ENCODE data around the gene ADGRG3. TPM values are rescaled to one million over a fixed set of nuclear protein-coding genes. Genes with fewer than 3 reads are reported as not detected.

ADGRG3 gene
- total and polyA plus RNA-seq, 2 of the 8 experiments (the other 6 are each of a cell fraction or from before 2014, with no cell fraction given): 0.28 to 0.98 TPM

GRCh38 chr16:57708168-57708567 is 40.1 kb downstream of the ADGRG3 start:
- Histone ChIP-seq H3K4me3 (ENCODE audit: extremely low read depth in 1 of 4, insufficient read depth in 2 of 4, low read depth in 3 of 4, low read length in 4 of 4) (no peak overlapping the region), H2BK5ac (ENCODE audit: low read depth, low read length) (no peak overlapping the region), H4K91ac (replicated peaks; ENCODE audit: insufficient read length, low read length) (no peak overlapping the region), H2BK15ac (ENCODE audit: low read length) (no peak overlapping the region), H3K9me3 (ENCODE audit: insufficient read depth in 2 of 2, low read depth in 1 of 2, low read length in 1 of 2) (no peaks in the 10 kb centered on the region), H2BK20ac (ENCODE audit: low read length) (no peak overlapping the region), H2BK120ac (replicated peaks; ENCODE audit: low read depth, low read length) (no peak overlapping the region), H3K23ac (ENCODE audit: insufficient read length) (no peak overlapping the region), H3K79me2 (ENCODE audit: control insufficient read depth in 1 of 2, insufficient read depth in 2 of 2, low read length in 2 of 2) (no peaks in the 10 kb centered on the region), H2AFZ (ENCODE audit: low read length) (no peak overlapping the region), H3K27ac (ENCODE audit: low read depth, low read length) (no peak overlapping the region), H3K4ac (replicated peaks; ENCODE audit: insufficient read length, low read depth, low read length) (no peak overlapping the region), H4K20me1 (replicated peaks in 1 of 2; ENCODE audit: control insufficient read depth in 1 of 2, insufficient read depth in 2 of 2, low read length in 2 of 2) (peaks cover 0 to 3% of the 10 kb centered on the region in 2 experiments), H3K56ac (replicated peaks; ENCODE audit: insufficient read length, low read depth, low read length) (no peak overlapping the region), H3K79me1 (ENCODE audit: low read depth, low read length) (no peaks in the 10 kb centered on the region), H3K4me1 (replicated peaks in 1 of 4; ENCODE audit: control insufficient read depth in 3 of 4, insufficient read depth in 4 of 4, low read length in 3 of 4) (no peaks in the 10 kb centered on the region), H3K14ac (ENCODE audit: insufficient read length) (no peak overlapping the region), H3K36me3 (ENCODE audit: control insufficient read depth in 2 of 4, insufficient read depth in 4 of 4, low read length in 3 of 4) (no peaks in the 10 kb centered on the region), H2BK12ac (ENCODE audit: low read depth, low read length) (no peak overlapping the region), H4K8ac (ENCODE audit: extremely low read depth, insufficient read depth, low read length) (no peak overlapping the region), H3K9ac (replicated peaks in 1 of 4; ENCODE audit: extremely low read depth in 1 of 4, low read depth in 3 of 4, low read length in 3 of 4) (no peak overlapping the region), H2AK5ac (ENCODE audit: low read depth, low read length) (no peak overlapping the region), H4K5ac (ENCODE audit: insufficient read length, low read depth, low read length) (no peak overlapping the region), H3K4me2 (ENCODE audit: insufficient read depth in 1 of 2, low read depth in 2 of 2, low read length in 2 of 2) (no peak overlapping the region), H3K18ac (ENCODE audit: extremely low read depth, low read length) (no peak overlapping the region), H3K27me3 (replicated peaks in 1 of 4; ENCODE audit: control insufficient read depth in 3 of 4, extremely low read depth in 1 of 4, insufficient read depth in 3 of 4, low read length in 3 of 4) (no peaks in the 10 kb centered on the region; a peak in 2 of 7 replicates), H3K23me2 (ENCODE audit: low read depth, low read length) (peaks cover 18% of the 10 kb centered on the region; the same call in 1 of the 2 replicates)
- ChIA-PET POLR2A (ENCODE audit: partially characterized antibody) (no interaction called here), CTCF (ENCODE audit: partially characterized antibody) (interaction anchor here (1.1 to 1.7 kb wide), 2 partner anchors 14 to 132 kb away, joined by 4 to 6 read pairs; no protein-coding TSS in a partner anchor)
- WGBS, 2 experiments (ENCODE audit: extremely low coverage in 1 of 2, insufficient coverage in 1 of 2, insufficient read length in 1 of 2, insufficient replicate concordance in 2 of 2, low coverage in 1 of 2, low lambda C conversion rate in 2 of 2, missing lambda C conversion rate in 1 of 2): 81% methylated on average over 3 of the region's 3 CpGs; no CpG with 5 or more reads in 1 of the 2 experiments
- FAIRE-seq (no peak), DNase-seq (ENCODE audit: low read depth in 1 of 2, low spot score in 2 of 2) (no peak)
- TF ChIP-seq GTF2F1 (IDR thresholded peaks at IDR 0.05; ENCODE audit: borderline replicate concordance, low read depth, low read length) (no peak), HDAC2 (IDR thresholded peaks at IDR 0.05; ENCODE audit: borderline replicate concordance in 1 of 2, low read depth in 2 of 2, low read length in 2 of 2) (no peak), MAFK (IDR thresholded peaks at IDR 0.05; ENCODE audit: low read depth, low read length) (no peak), NANOG (IDR thresholded peaks at IDR 0.05; ENCODE audit: insufficient read depth, low read depth, low read length, poor library complexity, severe bottlenecking) (no peak), RBBP5 (IDR thresholded peaks at IDR 0.05; ENCODE audit: borderline replicate concordance, low read depth, low read length) (no peak), JUND (IDR thresholded peaks at IDR 0.05; ENCODE audit: low read length) (no peak), ATF2 (IDR thresholded peaks at IDR 0.05; ENCODE audit: low read length) (no peak), RXRA (IDR thresholded peaks at IDR 0.05; ENCODE audit: insufficient read depth, low read depth, low read length) (no peak), RNF2 (IDR thresholded peaks at IDR 0.05; ENCODE audit: borderline replicate concordance, low read depth, low read length, missing control alignments, poor library complexity, severe bottlenecking) (no peak), SP1 (IDR thresholded peaks at IDR 0.05; ENCODE audit: low read depth, low read length) (no peak), PHF8 (conservative IDR thresholded peaks at IDR 0.05; ENCODE audit: low read depth, low read length) (no peak)
